A204.1 (cell line): ENCODE results near the gene SORCS2.

Source experiments
- FAIRE-seq: peaks from 2 replicates; lab custom pipeline; 2012; peaks lifted over from hg19 to GRCh38; lab: Jason Lieb, UNC

Gene SORCS2

DNA sequence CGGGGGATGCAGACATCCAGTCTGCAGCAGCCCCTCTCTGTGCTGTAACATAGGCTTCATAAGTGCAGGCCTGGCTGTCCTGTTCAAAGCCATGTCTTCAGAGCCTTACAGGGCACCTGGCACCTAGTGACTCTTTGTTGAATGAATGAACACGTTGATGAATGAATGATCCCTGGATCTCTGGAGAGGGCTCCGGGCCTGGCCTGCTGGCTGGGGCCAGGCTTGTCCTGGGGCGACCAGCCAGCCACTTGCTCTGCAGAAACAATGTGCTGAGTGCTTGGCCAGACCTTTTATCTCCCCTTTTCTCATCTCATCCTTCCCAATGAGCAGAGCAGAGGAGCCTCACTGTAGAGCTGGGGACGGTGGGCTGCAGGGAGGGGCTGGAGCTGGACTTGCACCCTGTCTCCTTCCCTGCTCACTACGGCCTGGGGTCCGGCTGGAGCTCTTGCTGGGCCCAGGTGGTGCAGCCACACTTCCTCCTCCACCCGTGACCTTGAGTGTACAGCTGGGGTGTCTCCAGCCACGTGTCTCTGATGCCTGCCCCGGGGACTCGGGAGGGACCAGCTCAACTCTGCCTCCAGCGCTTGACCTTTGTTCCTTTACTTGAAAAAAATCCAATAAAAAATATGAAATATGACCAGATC lies 164.5 kb downstream of the SORCS2 start:
- no peak for FAIRE-seq

GRCh38 chr4:7357323-7357722 lies 165.0 kb downstream of the SORCS2 start:
- no peak for FAIRE-seq

DNA sequence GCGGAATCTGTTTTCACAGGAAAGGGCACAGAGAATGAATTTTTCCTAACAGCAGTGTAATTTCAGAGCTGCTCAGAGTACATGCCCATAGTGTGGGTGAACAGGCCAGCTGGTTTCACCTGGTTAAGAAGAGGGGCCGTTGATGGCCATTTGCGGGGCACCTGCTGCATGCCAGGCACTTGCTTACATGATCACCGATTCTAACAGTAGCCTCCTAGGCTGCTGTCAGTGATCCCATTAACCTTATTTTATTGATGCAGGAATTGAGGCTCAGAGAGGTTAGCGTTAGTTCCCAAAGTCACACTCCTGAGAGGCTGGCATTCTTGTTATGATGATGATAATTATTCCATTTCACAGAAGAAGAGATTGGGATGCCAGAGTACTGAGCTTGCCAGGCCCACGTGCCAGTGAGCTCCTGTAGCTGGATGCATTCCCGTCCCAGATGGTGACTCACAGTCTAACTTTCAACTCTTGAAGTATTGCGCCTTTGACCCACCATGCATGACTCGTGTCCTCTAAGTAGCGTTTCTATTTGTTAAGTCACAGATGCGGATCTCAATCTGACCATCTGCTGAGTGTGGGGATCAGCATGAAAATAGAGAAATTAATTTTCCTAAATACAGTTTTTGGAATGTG lies 165.9 kb downstream of the SORCS2 start:
- FAIRE-seq, result no peak

GRCh38 chr4:7359400-7360062 lies 167.2 kb downstream of the SORCS2 start:
- FAIRE-seq, result no peak

DNA sequence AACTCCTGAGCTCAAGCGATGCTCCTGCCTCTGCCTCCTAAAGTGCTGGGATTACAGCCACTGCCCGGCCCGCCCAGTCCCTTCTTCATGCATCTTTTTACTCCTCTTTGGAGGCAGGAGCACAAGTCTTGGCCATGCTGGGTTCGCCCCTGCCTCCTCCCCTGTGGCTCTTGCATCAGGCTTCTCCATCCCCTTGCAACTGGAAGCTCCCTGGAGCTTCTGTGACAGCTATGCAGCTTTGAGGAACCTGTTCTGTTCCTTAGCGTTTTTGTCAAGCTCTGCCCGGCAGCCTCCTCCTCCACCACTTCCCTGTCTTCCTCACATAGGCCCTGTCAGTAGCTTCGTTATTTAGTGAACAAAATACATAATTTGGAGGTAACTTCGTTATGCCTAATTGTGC lies 168.5 kb downstream of the SORCS2 start:
- no peak for FAIRE-seq

DNA sequence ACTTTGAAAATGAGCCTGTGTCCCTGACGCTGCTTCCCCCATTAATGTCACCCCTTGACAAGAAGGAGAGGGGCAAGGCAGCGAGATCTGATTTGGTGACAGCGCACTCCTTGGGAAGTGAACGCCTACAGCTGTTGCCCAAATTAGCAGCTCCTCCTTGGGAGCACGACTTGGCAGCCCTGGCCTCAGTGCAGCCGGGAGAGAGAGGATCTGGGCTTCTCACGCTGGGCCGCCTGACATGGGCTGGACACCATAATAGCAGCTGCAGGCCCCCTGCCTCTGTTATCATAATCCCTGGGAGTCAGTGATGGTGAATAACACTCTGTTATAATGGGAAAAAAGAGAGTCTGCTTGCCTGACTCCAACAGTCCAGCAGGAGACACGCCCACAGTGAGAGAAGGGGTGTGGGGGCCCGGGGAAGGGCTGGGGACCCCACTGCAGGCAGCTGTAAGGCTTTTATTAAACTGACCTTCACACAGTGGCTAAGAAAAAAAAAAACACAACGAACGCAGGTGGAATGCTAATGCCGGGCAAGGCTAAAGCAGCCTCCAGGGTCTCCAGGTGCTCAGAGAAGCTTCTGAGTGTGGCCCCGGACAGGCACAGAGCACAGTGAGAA lies 169.1 kb downstream of the SORCS2 start:
- no peak for FAIRE-seq

DNA sequence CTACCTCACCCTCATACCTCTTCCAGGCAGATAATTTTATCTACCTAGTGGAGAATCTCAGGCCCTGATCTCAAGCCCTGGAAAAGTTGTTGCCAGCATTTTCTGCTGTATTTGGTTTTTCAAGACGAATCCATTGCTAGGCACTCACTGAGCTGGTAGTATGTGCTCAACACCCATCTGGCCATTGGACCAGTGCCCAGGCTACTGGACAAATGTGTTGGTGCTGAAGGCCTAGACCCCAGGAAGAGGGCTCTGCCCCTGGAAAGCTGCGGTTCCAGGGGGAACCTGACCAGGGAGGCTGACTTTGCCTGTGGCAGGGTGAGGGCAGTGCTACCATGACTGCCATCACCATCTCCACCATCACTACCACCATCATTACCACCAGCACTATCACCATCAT lies 170.0 kb downstream of the SORCS2 start:
- no peak for FAIRE-seq

DNA sequence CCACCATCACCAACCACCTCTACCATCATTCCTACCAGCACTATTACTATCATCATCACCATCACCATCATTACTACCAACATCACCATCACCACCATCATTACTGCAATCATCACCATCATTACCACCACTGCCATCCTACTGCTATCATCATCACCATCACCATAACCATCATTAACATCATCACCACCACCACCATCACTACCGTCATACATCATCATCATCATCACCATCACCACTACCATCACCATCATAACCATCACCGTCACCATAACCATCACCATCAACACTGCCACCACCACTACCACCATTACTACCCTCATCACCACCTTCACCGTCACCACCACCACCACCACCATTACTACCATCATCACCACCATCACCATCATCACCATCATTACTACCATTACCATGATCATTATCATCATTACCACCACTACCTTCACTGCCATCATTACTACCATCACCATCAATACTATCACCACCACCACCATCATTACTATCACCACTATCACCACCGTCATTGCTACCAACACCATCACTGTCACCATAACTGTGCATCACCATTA lies 170.6 kb downstream of the SORCS2 start:
- FAIRE-seq, result no peak

DNA sequence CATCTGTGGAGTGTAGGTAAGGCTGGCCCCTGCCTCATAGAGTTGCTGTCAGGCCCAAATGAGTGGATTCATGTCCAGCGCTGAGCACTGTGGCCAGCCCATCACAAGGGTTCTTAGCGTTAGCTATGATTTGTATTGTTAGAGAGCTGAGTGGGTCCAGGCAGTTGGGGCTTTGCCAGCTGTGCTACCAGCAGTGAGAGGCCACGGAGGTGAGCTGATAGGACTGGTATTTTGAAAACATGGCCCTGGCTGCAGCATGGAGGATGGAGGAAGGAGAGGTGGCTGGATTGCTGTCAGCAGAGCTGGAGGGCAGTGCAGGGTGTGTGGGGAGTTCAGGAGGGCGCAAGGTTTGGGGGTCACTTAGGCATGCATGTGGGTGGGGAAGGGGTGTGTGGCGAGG lies 172.6 kb downstream of the SORCS2 start:
- FAIRE-seq, result no peak

- no peak for FAIRE-seq
These were observed 173.3 kb downstream of the SORCS2 start for GRCh38 chr4:7365462-7366179.

- FAIRE-seq, result no peak
These were observed 174.0 kb downstream of the SORCS2 start for GRCh38 chr4:7366180-7366945.

DNA sequence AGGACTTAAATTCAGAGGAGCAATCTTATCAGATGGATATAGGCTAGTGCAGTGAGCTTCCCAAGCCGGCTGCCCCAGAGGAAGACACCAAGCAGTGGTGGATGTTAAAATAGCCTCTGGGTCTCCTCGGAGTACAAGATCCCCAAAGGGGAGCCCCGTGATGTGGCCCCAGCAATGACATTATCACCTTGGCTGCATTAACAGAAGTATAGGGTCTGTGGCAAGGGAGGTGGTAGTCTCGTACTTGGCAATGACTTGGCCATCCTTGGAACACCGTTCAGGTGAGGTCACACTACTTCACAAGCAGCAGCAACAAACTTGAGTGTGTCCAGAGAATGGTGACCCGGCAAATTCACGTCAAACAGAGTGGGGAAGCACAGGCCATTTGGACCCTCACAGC lies 174.6 kb downstream of the SORCS2 start:
- FAIRE-seq, result no peak

DNA sequence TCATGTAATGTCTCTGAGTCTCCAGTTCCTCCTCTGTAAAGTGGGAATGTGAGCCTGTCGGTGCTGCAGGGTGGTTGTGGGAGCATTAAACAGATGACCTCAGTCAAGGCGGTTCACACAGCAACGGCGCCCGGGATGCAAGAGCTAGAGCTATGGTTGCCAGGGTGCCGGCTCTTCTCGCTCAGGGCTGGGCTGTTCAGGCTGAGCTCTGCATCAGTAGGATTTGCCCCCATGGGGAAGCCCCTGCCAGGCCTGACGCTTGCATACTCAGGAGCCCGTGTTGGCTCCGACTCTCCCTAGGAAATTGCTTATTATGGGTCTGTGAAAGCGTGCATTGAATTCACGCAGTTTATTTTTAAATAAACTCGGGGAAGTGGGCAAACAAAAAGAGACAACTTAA lies 175.1 kb downstream of the SORCS2 start:
- no peak for FAIRE-seq

- FAIRE-seq, result no peak
These were observed 175.5 kb downstream of the SORCS2 start for GRCh38 chr4:7367864-7368277.

- no peak for FAIRE-seq
These were observed 176.0 kb downstream of the SORCS2 start for GRCh38 chr4:7368296-7368695.

DNA sequence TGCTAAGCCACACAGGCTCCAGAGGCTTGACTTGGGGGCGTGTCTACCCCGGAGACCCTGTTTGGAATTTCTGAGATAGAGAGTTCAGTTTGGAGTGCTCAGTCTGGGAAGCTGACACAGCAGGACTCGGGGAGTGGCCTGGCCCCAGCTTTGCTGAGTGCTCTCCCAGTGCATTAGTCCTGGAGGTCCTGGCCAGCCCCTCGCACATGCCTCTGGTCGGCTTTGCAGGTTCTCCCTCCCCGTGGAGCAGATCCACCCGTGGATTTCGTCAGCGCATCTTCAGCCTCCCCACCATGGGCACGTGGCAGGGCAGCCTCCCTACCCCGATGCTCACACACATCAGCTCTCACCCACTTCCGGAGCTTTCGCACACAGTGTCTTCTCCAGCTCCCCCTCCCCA lies 177.2 kb downstream of the SORCS2 start:
- FAIRE-seq, result no peak

GRCh38 chr4:7370038-7370437 lies 177.7 kb downstream of the SORCS2 start:
- FAIRE-seq, result no peak

DNA sequence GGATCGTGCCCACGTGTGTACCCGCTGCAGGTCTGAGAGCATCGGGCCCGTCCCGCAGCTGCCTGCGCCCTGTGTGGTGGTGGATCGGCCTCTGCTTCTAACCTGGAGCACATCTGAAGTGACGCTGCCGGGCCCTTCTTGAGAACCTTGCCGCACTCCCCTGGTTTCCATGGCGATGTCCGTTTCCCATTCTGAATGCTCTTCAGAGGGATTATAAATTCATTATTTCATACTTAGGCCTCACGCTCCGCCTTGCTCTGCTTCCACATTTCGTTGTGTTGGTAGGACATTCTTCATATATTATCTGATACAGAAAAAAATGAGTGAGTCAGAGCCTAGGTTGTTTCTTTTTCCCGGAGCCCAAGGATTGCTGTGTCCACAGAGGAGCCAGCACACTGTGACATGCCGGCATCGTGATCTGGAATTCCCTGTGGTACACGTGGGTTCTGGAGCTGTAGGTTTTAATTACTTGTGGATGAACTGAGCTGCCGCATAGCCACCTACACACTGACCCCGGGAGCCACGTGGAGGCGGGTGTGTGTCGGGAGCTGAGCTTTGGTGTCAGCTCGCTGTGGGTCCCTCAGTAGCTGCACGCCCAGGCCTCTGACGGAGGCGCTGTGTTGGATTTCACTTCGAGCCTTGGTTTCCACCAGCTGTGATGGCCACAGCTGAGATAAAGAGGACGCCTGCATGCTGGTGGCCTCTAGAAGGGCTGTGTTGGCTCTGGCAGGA lies 179.0 kb downstream of the SORCS2 start:
- no peak for FAIRE-seq

DNA sequence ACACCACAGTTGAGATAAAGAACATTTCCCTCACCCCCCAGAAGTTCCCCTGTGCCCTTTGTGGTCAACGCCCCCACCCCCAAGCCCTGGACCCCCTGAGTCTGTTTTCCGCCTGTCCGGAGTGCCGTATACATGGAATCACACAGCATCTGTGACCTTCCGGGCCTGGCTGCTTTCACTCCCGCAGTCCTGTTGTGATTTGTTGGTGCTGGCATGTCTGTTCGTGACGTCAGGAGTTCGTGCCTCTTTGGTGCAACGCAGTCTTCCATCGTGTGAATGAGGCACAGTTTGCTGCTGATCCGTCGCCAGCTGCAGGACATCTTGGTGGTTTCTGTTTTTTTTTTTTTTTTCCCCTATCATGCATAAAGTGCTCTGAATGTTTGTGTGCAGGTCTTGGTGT lies 180.3 kb downstream of the SORCS2 start:
- no peak for FAIRE-seq

GRCh38 chr4:7374571-7374970 lies 182.2 kb downstream of the SORCS2 start:
- no peak for FAIRE-seq

DNA sequence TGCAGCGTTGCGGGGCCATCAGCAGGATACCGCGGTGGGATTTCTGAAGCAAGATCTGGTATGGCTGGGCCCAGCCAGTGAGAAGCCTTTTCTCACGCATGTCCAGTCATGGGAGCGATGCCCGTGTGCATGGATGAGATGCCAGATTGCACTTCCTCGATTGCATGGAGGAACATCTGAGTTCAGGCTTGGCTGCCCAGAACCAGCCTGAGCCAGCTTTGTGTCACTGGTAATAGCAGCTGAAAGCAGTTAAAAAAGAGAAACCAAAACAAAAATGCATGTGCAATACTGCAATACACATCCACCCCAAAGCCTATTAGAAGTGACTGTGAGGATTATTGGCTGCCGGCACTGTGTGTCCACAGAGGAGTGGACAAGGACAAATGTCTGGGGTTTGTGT lies 183.1 kb downstream of the SORCS2 start:
- no peak for FAIRE-seq
